Right lung (tissue), 5 donors: Measurements from ENCODE around the gene OSTM1. TPM values are rescaled to one million over a fixed set of nuclear protein-coding genes. Genes with fewer than 3 reads are reported as not detected.
"Not testable (repeated sequence)": the region's sequence is repeated elsewhere in the genome, so short reads cannot be mapped to it uniquely, and the experiment has no call there.

Experiments used
- DNase-seq, 2 donors: peaks; one replicate each; pipeline ENCODE4 v3.0.0-alpha.2; 2013
- polyA plus RNA-seq, 5 donors: library from polyadenylated mRNA; unstranded; fragments of 120-200 nt; gene quantifications; one replicate each; pipeline versions ENCODE4 v1.2.1 to v1.2.3, GENCODE V29; 2013; ENCODE audit warnings: inconsistent platforms in 1 of 5, low replicate concordance in 1 of 5; ENCODE audit not compliant: insufficient read length in 5 of 5, insufficient read depth in 1 of 5

The OSTM1 gene
- polyA plus RNA-seq, 5 donors: 14.5 to 26.1 (median 21.5) TPM

- no peak for DNase-seq
These were observed 46.9 kb downstream of the OSTM1 start for GRCh38 chr6:108027594-108027993.

DNA sequence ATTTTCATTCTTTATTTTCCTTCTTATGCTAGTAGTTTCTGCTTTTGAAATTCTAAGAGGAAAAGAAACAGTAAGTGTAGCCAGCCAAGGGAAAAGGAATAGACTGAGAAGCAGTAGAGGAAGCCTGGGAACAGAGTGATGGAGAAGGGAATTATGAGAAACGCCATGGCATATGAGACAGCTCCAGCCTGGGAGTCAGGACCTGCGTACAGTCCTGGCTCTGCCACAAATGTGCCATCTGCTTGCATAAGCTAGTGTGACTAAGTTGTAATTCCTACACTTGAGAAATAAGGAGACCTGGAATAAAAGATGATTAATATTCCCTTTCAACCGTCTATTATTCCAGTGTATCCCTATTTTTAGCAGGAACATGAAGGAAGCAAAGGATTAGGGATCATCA lies 47.5 kb downstream of the OSTM1 start:
- DNase-seq: no peak

DNA sequence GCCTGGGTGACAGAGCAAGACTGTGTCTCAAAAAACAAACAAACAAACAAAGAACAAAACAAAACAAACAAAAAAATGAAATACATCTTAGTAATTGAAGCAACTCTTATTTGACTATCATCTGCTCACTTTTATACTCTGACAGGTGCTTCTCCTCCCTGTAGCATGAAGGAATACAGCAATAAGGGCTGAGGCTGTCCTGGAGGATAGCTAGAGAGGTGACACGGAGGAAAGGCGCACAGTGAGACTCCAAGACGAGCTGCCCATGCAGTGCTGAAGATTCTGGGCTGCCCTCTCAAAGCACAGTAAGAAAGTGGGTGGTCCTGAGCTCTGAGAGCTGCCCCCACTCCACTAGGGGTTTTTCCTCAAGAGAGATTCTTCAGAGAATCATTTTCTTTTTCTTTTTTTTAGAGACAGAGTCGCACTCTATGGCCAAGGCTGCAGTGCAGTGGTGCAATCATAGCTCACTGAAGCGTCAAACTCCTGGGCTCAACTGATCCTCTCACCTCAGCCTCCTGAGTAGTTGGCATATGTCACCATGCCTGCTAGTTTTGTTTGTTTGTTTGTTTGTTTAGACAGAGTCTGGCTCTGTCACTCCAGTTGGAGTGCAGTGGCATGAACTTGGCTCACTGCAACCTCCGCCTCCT lies 50.0 kb downstream of the OSTM1 start:
- no peak for DNase-seq

DNA sequence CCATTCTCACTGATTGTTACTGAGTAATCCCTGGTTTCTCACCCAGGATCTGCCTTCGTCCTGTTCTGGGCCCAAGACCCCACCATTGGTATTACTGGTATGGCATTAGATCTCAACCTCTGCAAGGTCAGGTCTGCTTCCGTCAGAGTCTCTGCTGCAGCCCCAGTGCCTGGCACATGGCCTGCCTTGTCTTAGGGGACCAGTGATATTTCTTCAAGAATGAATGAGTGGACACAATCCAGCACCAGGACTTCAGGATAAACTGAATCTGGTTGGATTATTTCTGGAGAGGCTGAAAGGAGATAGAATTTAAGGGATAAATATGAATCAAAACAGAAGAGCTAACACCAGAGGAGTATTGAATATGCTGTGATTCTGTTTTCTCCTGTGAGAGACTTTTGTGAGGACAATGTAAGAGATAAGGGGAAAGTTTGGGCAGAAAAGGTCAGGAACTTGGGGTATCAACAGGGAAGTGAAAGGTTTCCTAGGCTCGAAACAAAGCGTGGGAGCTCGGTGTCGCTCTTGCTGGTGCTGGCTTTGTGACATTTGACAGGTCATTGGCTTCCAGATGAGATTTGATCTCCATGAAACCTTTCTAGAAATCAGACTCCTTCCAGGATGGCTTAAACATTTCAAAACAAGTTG lies 53.9 kb downstream of the OSTM1 start:
- no peak for DNase-seq

DNA sequence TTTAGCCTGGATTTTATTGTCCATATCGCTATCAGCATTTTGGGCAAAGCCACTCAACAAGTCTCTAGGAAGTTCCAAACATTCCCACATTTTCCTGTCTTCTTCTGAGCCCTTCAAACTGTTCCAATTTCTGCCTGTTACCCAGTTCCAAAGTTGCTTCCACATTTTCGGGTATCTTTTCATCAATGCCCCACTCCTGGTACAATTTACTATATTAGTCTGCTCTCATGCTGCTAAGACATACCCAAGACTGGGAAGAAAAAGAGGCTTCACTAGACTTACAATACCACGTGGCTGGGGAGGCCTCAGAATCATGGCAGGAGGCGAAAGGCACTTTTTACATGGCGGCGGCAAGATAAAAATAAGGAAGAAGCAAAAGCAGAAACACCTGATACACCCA lies 58.3 kb downstream of the OSTM1 start:
- not testable (repeated sequence) for DNase-seq

DNA sequence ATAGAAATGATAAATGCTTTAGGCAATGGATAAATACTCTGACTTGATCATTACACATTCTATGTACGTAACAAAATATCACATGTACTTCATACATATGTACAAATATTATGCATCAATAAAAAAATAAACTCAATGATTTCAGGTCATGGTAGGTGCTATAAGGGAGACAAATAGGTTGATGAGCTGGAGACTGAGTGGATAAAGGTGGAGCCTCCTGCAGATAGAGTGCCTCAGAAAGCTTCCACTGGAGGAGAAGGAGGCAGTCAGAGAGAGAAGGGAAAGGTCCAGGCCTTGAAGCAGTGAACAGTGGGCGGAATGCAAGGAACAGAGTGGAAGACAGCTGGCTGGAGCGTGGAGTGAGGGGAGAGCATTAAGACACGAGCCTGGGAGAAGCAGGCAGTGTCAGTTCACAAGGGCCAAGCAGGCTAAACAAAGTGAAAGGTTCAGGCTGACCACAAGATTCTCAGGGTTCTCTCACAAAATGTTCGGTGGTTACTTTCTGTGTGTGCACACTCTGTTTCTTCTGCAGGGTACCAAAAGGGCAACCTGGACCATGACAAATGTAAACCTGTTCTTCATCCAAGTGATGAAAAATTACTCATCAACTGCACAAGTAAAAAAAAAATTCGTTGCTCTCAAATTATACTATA lies 60.6 kb downstream of the OSTM1 start:
- DNase-seq: no peak

GRCh38 chr6:108009894-108010293 lies 64.6 kb downstream of the OSTM1 start:
- DNase-seq: no peak

DNA sequence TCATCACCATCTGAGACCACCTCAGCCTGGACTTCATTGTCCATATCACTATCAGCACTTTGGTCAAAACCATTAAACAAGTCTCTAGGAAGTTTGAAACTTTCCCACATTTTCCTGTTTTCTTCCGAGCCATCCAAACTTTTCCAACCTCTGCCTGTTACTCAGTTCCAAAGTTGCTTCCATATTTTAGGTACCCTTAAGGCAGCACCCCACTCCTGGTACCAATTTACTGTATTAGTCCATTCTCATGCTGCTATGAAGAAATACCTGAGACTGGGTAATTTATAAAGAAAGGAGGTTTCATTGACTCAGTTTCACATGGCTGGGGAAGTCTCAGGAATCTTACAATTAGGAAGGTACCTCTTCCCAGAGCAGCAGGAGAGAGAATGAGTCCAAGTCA lies 65.3 kb downstream of the OSTM1 start:
- not testable (repeated sequence) for DNase-seq

- no peak for DNase-seq
These were observed 66.2 kb downstream of the OSTM1 start for GRCh38 chr6:108008363-108008762.

DNA sequence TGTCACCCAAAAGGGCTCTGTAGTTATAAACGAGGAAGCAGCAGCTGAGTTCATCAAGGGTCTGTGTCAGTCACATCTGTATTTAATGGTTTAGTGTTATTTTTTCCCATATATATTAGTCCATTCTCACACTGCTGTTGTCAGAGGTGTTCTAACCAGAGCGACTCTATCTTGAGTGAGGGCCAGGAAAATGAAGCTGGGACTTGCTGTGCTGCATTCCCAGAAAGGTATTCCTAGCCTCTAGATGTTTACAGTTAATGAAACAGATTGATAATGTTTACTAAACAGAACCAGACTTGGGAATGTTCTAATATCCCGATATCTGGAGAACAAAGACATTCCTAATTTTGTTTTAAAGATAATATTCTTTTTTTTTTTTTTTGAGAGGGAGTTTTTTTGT lies 68.6 kb downstream of the OSTM1 start:
- DNase-seq: no peak

DNA sequence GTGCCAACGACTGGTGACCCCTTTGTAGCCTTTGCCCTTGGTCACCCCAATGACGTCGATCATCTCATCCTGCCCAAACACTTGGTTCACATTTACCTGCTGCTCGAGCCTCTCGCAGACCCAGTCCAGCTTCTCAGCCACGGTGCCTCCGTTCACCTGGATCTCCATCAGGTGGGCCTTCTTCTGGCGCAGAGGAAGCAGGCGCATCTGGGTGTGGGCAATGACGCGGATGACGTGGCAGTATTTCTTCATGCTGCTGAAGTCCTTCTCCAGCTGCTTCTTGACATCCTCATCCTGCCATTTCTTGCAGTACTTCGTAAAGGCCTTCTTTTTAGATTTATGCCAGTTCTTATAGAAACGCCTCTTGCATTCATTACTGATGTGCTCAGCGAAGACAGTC lies 69.7 kb downstream of the OSTM1 start:
- DNase-seq: no peak

- no peak for DNase-seq
These were observed 71.9 kb downstream of the OSTM1 start for GRCh38 chr6:108002365-108003221.

DNA sequence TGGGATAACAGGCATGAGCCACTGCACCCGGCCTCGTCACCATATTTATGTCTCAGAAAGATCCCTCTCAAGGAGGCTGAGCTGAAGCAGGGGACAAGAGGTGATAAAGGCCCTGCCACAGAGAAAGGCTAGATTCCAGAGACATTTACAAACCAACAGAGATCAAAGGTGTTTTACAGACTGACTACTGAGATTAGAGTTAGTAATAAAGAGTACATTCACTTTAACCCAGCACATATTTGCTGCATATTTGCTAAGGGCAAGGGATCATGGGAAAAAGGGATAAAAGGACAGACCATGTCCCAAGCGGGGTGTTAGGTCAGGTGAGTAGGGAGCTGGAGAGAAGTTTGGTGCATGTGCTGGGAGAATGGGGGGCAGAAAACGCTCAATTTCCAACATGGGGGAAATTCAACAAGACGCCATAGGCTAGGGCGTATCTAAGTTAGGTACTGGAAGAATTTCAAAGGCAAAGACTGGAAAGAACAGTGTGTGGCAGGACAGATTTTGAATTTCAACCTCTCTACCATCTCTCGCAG lies 72.8 kb downstream of the OSTM1 start:
- no peak for DNase-seq

GRCh38 chr6:108000259-108000658 lies 74.3 kb downstream of the OSTM1 start:
- not testable (repeated sequence) for DNase-seq

DNA sequence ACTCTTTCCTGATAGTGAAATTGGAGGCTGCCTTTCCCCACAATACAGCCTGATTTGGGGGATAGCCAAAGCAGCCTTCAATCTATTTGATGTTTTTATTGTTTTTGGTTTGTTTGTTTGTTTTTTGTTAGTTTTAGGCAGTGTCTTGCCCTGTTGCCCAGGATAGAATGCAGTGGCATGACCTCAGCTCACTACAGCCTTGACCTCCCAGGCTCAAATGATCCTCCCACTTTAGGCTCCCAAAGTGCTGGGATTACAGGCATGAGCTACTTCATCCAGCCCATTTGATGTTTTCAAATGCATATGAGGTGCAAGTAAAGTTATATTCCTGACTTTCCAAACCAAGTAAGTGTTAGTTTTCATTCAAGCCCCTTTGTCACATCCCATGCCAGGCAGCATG lies 75.2 kb downstream of the OSTM1 start:
- DNase-seq: no peak

DNA sequence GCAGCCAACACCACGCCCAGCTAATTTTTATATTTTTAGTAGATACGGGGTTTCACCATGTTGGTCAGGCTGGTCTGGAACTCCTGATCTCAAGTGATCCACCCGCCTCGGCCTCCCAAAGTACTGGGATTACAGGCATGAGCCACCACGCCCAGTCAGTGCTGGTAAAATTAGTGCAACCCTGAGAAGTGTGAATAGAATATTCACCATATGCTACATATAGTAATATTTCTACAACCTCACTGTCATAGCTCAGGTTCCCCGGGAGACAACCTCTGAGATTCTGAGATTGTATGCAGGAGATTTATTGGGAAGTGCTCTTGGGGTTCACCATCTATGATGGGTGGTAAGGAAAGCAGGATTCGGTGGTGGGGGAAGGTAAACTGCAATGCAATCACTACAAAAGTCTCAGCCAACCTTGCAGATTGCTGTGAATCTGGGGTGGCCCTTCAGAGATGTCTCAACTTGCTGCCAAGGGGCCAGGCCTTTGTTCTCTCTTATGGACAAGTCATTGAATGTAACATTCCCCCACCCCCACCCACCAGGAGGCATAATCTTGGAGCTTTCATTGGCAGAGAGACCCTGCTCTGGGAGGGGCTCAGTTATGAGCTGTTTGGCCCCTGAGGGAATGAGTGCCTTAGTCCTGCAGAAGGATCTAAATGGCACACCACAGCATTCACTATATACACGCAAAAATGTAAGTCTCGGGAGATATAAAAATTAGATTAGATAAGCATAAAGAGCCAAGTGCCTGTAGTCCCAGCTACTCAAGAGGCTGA lies 82.6 kb downstream of the OSTM1 start:
- no peak for DNase-seq

Other genes starting within 250 kb of the OSTM1 start
- 100 to 1,000 TPM in 4 of 5 donors, 10 to 100 TPM in 1; 90.4 to 149 (median 133) TPM for gene SEC63, start 116.5 kb downstream of the OSTM1 start, polyA plus RNA-seq
- gene NR2E1, start 91.3 kb upstream of the OSTM1 start, polyA plus RNA-seq: under 1 TPM in 2 of 5 donors, not detected in 3; 0.07 to 0.09 TPM
- 100 to 1,000 TPM; 246 to 284 (median 266) TPM for gene SNX3, start 186.3 kb upstream of the OSTM1 start, polyA plus RNA-seq
- gene AFG1L, start 220.3 kb upstream of the OSTM1 start, polyA plus RNA-seq: 1 to 10 TPM; 5.4 to 7.7 (median 6.8) TPM